Activated CD4-positive, alpha-beta T cell treated with anti-CD3 and anti-CD28 coated beads, Interleukin-2, amount 50 U/mL, for 1 hour (primary cell): ENCODE measurements around the gene FAM162A.
"Not testable (repeated sequence)": the region's sequence is repeated elsewhere in the genome, so short reads cannot be mapped to it uniquely, and the experiment has no call there.

Experiments
- DNase-seq: peaks from one replicate; pipeline ENCODE4 v3.0.0-alpha.2; 2020

FAM162A gene

DNA sequence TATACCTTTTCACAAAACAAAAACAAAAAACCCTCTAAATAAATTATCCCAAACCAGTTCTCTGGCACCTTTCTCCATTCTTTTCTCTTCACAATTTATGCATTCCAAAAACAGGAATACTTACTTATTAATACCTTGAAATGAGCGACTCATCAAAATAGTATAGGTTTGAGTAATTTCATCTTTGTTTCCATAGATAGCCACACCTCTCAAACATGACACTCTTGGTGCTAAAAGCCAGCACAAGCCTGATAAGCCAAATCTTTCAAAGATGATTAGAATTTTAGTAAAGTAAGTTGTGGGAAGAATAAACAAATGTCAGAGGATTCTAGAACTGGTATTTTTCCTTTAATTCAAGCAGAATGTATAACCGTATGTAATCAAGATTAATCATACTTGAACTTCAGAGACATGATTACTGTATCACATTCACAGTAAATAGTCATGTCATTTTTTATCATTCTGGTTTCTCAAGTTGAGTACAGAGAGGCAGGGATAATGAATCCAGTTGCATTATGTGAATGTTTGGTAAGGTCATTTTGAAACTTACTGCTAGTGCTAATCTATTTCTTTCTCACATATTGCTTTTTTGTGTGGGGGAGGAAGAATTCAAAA is 44.0 kb downstream of the FAM162A start:
- no peak for DNase-seq

DNA sequence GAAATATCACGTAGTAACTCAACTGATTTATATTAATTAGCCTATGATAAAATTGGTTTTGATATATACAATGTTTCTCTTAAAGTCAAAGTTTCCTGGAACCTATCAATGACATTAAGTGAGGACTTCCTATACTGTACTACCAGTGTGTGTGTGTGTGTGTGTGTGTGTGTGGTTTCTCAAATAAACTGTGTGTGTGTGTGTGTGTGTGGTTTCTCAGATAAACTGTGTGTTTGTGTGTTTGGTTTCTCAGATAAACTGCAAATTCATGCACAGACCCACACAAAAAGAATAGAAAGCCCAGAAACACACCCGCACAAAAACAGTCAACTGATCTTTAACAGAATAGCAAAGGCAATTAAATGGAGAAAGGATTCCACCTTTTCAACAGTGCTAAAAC is 46.4 kb downstream of the FAM162A start:
- DNase-seq = no peak

DNA sequence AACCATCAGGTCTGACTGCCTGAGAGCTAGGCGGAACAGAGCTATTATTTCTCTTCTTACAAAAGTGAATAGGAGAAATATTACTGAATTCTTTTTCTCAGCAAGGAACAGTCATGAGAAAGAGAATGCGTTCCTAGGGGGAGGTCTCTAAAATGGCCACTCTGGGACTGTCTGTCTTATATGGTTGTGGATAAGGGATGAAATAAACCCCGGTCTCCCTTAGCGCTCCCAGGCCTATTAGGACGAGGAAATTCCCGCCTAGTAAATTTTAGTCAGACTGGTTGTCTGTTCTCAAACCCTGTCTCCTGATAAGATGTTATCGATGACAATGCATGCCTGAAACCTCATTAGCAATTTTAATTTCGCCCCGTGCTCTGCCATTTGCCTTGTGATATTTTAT is 52.0 kb downstream of the FAM162A start:
- DNase-seq = no peak

DNA sequence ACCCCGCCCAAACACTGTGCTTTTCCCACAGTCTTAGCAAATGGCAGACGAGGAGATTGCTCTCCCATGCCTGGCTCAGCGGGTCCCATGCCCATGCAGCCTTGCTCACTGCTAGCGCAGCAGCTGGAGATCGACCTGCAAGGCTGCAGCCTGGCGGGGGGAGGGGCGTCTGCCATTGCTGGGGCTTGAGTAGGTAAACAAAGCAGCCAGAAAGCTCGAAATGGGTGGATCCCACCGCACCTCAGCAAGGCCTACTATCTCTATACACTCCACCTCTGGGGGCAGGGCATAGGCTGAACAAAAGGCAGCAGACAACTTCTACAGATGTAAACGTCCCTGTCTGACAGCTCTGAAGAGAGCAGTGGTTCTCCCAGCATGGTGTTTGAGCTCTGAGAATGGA is 59.1 kb downstream of the FAM162A start:
- DNase-seq = no peak

DNA sequence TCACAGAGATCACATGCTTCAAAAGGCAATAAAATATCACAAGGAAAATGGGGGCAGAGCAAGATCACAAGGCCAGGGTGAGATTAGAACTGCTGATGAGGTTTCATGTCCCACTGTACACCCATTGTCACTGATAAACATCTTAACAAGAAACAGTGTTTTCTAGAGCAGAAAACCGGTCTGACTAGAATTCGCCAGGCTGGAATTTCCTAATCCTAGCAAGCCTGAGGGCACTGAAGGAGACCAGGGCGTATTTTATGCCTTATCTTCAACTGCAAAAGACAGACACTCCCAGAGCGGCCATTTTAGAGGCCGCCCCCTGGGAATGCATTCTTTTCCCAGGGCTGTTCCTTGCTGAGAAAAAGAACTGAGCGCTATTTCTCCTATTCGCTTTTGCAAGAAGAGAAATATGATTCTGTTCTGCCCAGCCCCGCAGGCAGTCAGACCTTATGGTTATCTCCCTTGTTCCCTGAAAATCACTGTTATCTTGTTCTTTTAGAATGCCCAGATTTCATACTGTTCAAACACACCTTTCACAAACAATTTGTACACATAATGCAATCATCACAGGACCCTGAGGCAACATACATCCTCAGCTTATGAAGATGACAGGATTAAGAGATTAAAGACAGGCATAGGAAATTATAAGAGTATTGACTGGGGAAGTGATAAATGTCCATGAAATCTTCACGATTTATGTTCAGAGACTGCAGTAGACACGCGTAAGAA is 59.9 kb downstream of the FAM162A start:
- not testable (repeated sequence) for DNase-seq

DNA sequence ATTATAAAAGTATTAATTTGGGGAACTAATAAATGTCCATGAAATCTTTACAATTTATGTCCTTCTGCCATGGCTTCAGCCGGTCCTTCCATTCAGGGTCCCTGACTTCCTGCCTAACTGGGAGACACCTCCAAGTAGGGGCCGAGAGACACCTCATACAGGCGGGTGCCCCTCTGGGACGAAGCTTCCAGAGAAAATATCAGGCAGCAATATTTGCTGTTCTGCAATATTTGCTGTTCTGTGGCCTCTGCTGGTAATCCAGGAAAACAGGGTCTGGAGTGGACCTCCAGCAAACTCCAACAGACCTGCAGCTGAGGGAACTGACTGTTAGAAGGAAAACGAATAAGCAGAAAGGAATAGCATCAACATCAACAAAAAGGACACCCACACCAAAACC is 60.5 kb downstream of the FAM162A start:
- DNase-seq = not testable (repeated sequence)

DNA sequence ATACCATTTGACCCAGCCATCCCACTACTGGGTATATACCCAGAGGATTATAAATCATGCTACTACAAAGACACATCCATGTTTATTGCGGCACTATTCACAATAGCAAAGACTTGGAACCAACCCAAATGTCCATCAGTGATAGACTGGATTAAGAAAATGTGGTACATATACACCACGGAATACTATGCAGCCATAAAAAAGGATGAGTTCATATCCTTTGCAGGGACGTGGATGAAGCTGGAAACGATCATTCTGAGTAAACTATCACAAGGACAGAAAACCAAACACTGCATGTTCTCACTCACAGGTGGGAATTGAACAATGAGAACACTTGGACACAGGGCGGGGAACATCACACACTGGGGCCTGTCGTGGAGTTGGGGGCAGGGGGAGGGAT is 64.2 kb downstream of the FAM162A start:
- DNase-seq = not testable (repeated sequence)

DNA sequence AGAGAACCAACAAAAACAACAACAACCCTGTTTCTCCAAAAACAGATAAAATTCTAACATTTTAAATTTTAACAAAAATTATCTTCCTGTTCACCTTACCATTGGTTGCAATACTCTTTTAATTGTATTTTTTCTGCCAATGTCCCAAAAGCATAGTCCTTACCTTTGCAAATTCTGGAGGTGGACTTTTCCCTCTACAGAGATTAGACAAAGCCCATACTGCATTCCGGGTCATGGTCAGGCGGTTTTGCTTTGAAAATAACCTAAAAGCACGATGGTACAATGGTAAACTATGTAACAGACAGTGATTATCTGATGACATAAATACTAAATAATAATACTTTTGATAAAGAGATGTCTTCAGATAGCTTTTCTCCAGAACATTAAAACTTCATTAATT is 67.4 kb downstream of the FAM162A start:
- no peak for DNase-seq

DNA sequence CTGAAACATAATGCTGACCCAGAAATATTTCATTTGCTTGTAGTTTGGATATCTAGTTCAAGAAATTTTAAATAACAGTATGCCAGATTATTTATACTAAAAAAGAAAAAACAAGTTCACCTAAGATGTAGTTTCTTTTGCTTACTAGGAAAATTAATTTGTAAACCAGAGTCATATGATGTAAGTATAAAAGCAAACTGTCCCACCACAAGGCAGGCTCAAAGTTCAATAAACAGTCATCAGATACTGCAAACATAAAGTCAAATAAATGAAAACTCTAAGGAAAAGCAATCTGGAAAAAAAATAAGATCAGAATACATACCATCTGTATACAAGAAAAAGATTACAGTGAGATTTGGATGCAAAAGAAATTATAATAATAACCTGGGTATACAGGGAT is 72.1 kb downstream of the FAM162A start:
- DNase-seq = no peak

DNA sequence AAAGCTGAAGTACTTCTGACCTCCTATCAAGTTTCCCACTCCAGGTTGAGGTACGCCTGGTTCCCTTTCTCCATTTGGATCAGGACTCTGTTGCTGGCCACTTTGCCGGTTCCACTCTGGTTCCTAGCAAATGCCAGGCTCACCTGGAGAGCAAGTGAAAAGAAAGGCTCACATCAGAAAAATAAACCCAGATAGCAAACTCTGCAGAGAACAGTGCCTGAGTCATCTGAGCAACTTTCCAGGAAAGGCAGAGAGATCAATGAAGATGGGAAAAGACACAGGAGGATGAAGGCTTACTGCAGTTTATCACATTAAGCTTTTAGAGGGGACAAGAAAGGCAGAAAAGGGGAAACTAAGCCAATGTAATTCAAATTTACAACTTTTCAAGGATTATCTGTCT is 73.7 kb downstream of the FAM162A start:
- DNase-seq = no peak

DNA sequence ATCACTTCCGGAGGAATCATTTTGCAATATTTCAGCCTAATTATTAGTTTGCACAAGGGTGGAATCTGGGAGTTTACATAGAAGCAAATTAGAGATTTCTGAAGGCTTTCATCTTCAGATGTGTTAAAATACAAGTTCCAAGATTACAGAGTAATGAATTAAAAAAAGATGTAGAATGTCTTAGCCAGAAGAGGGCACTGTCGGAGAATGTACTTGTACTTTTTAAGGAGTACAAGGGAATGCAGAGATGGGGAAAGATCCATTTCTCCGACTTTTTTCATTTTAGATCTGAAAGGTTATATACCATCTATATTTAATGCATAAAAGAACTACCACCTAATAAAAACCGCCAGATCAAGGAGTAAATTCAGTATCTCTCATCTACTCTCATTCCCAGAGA is 75.0 kb downstream of the FAM162A start:
- DNase-seq = no peak

DNA sequence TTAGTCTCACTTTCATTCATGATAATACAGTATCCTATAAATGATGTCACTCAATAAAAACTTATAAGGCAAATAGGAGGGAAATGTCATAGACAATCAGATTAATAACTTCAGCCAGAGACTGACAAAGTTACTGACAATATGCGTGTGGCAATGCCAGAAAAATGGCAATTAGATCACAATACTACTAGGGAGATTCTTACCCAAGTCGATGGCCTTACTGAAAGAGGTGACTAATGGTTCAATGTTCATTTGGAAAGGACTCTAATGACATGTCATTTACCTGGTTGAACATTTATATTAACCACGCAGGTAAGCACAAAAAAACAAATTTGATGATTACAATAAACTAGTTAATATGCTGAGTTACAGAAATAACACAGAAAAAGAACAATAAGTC is 77.8 kb downstream of the FAM162A start:
- DNase-seq = no peak
